HepG2 (cell line): ENCODE results near the gene INPP1. TPM values are rescaled to one million over a fixed set of nuclear protein-coding genes. Genes with fewer than 3 reads are reported as not detected.

Experiments
- DMAP1 ChIP-seq: IDR thresholded peaks from 2 replicates; pipeline ENCODE4 v1.6.1; 2016
- HHEX ChIP-seq: IDR thresholded peaks from 2 replicates; pipeline ENCODE4 v1.6.1; 2016; ENCODE audit warnings: control low read depth
- JUN ChIP-seq: sonication (generic); formaldehyde crosslinking; IDR thresholded peaks from 2 replicates; pipeline ENCODE4 v1.4.0; 2020; ENCODE audit warnings: mild to moderate bottlenecking, missing genetic modification reagents
- SMAD3 ChIP-seq: sonication (generic); formaldehyde crosslinking; IDR thresholded peaks from 2 replicates; pipeline ENCODE4 v1.4.0; 2020; ENCODE audit warnings: missing genetic modification reagents
- SNAI1 ChIP-seq: sonication (generic); formaldehyde crosslinking; IDR thresholded peaks from 2 replicates; pipeline ENCODE4 v1.5.0; 2020; ENCODE audit warnings: mild to moderate bottlenecking, missing genetic modification reagents, borderline replicate concordance
- ZNF431 ChIP-seq: sonication (generic); formaldehyde crosslinking; IDR thresholded peaks from 2 replicates; pipeline ENCODE4 v1.9.0; 2022; ENCODE audit warnings: missing genetic modification reagents, low read depth, mild to moderate bottlenecking, borderline replicate concordance
- ZSCAN9 ChIP-seq: IDR thresholded peaks from 2 replicates; pipeline ENCODE4 v1.6.1; 2016; ENCODE audit warnings: borderline replicate concordance
- polyA plus RNA-seq, 8 experiments: library from polyadenylated mRNA; depleted of rRNA in 3 of 8; stranded (reverse) in 7 of 8; unstranded in 1 of 8; fragments of >200 nt; fragmentation: Illumina TruSeq in 4 of 8; extraction: Trizol in 4 of 8; gene quantifications; 2 replicates each; pipeline versions ENCODE4 v1.2.1 to v1.2.3, GENCODE V29; 2011 to 2016; ENCODE audit warnings: low read depth in 4 of 8, missing spikeins in 1 of 8, mixed read lengths in 1 of 8; ENCODE audit not compliant: insufficient read depth in 1 of 8
- total RNA-seq, 5 experiments: library from RNA; depleted of rRNA; stranded (reverse); fragments of >200 nt; fragmentation: Illumina TruSeq; extraction: Trizol; gene quantifications; 2 replicates each; pipeline ENCODE4 v1.2.3, GENCODE V29; 2016; ENCODE audit warnings: low read depth in 1 of 5
- TF ChIP-seq, protein P1 (sequence below): sonication (generic); formaldehyde crosslinking; conservative IDR thresholded peaks from 2 replicates; pipeline ENCODE4 v1.4.0; 2020; ENCODE audit warnings: missing genetic modification reagents
- TF ChIP-seq, protein P2 (sequence below): sonication (generic); formaldehyde crosslinking; IDR thresholded peaks from 2 replicates; pipeline ENCODE4 v1.8.0; 2022; ENCODE audit warnings: missing genetic modification reagents, mild to moderate bottlenecking, moderate library complexity, borderline replicate concordance
- TF ChIP-seq, protein P3 (sequence below): sonication (generic); formaldehyde crosslinking; IDR thresholded peaks from 2 replicates; pipeline ENCODE4 v1.5.1; 2020; ENCODE audit warnings: missing genetic modification reagents, mild to moderate bottlenecking, borderline replicate concordance
- TF ChIP-seq, protein P4 (sequence below), 2 experiments: sonication (generic) in 1 of 2; formaldehyde crosslinking in 1 of 2; IDR thresholded peaks; 2 replicates each; pipeline versions ENCODE4 v1.4.0 to v1.6.1; 2018 to 2020; ENCODE audit warnings: missing genetic modification reagents in 2 of 2, borderline replicate concordance in 1 of 2, low read depth in 1 of 2, mild to moderate bottlenecking in 1 of 2, missing biosample characterization in 1 of 2

INPP1 gene
- total and polyA plus RNA-seq, 2 of the 13 experiments (the other 11 are each of a cell fraction or from before 2014, with no cell fraction given): 10.0 to 13.3 TPM

DNA sequence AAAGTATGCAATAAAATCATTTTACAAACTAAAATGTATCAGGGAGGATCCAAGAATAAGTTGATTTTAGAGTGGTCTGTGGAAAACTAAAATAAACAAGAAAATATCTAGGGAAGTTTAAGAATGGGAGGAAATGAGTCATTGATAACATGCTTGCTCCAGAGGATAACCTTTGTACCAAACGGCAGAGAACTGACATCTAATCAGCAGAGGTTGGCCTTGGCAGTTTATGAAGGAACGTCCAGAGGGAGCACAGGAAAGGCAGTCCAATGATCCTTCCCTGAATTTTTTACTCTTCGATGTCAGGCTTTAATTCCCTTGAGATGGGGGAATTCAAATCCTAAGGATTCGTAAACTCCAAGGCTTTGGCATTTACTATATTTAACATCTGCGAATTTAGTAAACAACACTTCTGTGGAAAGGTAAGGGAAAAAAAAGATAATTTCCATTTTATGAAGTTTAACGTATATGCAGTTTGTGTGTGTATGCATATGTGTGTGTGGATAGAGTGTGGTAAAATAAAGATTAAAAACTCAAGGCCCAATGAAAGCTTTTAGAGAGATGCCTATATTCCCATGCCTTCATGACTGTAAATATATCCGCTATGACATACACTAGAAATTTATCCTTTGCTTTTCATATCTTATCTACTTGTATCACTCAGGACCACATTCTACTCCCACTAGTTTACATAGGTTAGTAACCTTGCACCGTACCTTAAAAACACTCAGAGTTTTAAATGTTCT, 8.7 kb upstream of the INPP1 start (continued):
- TF ChIP-seq SMAD3 (CRISPR knock-in tag) (peak; percentile 54; the same call in 1 of the 2 replicates), DMAP1 (CRISPR knock-in tag) (peak; percentile 51; the same call in 1 of the 2 replicates), ZNF431 (no peak), JUN (CRISPR knock-in tag) (peak; percentile 92), HHEX (CRISPR knock-in tag) (no peak), SNAI1 (CRISPR knock-in tag) (no peak), ZSCAN9 (CRISPR knock-in tag) (peak; percentile 84)
- TF ChIP-seq, protein P1, sequence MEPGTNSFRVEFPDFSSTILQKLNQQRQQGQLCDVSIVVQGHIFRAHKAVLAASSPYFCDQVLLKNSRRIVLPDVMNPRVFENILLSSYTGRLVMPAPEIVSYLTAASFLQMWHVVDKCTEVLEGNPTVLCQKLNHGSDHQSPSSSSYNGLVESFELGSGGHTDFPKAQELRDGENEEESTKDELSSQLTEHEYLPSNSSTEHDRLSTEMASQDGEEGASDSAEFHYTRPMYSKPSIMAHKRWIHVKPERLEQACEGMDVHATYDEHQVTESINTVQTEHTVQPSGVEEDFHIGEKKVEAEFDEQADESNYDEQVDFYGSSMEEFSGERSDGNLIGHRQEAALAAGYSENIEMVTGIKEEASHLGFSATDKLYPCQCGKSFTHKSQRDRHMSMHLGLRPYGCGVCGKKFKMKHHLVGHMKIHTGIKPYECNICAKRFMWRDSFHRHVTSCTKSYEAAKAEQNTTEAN: no peak; the same call in 1 of the 2 replicates
- TF ChIP-seq, protein P2, sequence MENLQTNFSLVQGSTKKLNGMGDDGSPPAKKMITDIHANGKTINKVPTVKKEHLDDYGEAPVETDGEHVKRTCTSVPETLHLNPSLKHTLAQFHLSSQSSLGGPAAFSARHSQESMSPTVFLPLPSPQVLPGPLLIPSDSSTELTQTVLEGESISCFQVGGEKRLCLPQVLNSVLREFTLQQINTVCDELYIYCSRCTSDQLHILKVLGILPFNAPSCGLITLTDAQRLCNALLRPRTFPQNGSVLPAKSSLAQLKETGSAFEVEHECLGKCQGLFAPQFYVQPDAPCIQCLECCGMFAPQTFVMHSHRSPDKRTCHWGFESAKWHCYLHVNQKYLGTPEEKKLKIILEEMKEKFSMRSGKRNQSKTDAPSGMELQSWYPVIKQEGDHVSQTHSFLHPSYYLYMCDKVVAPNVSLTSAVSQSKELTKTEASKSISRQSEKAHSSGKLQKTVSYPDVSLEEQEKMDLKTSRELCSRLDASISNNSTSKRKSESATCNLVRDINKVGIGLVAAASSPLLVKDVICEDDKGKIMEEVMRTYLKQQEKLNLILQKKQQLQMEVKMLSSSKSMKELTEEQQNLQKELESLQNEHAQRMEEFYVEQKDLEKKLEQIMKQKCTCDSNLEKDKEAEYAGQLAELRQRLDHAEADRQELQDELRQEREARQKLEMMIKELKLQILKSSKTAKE (CRISPR knock-in tag): no peak
- TF ChIP-seq, protein P3, sequence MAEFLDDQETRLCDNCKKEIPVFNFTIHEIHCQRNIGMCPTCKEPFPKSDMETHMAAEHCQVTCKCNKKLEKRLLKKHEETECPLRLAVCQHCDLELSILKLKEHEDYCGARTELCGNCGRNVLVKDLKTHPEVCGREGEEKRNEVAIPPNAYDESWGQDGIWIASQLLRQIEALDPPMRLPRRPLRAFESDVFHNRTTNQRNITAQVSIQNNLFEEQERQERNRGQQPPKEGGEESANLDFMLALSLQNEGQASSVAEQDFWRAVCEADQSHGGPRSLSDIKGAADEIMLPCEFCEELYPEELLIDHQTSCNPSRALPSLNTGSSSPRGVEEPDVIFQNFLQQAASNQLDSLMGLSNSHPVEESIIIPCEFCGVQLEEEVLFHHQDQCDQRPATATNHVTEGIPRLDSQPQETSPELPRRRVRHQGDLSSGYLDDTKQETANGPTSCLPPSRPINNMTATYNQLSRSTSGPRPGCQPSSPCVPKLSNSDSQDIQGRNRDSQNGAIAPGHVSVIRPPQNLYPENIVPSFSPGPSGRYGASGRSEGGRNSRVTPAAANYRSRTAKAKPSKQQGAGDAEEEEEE (CRISPR knock-in tag): no peak
- TF ChIP-seq, protein P4, sequence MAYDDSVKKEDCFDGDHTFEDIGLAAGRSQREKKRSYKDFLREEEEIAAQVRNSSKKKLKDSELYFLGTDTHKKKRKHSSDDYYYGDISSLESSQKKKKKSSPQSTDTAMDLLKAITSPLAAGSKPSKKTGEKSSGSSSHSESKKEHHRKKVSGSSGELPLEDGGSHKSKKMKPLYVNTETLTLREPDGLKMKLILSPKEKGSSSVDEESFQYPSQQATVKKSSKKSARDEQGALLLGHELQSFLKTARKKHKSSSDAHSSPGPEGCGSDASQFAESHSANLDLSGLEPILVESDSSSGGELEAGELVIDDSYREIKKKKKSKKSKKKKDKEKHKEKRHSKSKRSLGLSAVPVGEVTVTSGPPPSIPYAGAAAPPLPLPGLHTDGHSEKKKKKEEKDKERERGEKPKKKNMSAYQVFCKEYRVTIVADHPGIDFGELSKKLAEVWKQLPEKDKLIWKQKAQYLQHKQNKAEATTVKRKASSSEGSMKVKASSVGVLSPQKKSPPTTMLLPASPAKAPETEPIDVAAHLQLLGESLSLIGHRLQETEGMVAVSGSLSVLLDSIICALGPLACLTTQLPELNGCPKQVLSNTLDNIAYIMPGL (CRISPR knock-in tag; IDR thresholded peaks at IDR 0.05; ENCODE audit: borderline replicate concordance in 1 of 2, low read depth in 1 of 2): peak; percentile 56 to 57; a peak in 2 of 4 replicates
